ENCODE results near the gene TENM4.
A peak's percentile ranks its signal among the peaks of the same experiment; 100 is the strongest.

TENM4 gene

DNA sequence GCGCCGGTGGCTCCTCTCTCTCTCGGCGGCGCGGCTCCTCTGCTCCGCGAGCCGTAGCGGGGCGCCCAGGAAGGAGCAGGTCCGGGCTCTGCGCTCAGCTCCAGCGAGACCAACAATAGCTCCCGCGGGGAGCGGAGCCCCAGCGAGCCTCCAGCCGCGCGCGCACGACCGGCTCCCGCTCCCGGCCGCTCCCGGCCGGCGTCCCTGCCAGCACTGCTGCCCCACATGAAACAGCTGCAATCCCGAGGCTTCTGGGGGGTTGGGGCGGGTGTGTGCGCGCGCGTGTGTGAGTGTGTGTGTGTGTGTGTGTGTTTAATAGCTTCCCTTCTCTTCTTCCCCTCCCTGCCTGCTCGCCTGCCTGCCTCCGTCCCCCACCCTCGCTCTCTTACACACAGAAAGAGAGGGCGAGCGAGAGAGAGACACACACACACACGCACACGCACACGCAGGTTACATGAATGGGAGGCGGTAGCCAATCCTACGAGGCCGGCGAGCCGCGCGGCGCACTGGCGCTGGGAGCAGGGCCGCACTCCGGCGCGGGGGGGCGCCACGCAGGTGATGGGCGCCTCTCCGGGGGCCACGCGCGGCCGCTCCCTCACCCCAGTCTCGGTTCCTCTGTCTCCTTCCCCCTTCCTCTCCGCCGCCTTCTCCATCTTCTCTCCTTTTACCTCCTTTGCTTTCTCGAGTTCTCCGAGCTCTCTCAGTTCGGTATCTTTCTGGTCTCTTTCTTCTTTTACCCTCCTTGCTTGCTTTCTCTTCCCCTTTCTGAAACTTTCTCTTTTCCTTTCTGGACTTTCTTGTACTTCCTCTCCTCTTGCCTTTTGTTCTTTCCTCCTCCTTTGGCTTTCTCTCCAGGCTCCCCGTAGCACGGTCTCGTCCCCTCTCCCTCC lies at the start of gene TENM4:
Gene TENM4 (minus strand): TSS at position 460 of the 890 bp plus-strand sequence. CDS start 371,086 bp downstream, outside the sequence.
- DNase-seq = peak; percentile 37

GRCh38 chr11:79488286-79488685 lies 47.5 kb upstream of the TENM4 start:
- DNase-seq = no peak

GRCh38 chr11:79487412-79487811 lies 46.6 kb upstream of the TENM4 start:
- DNase-seq = no peak

- DNase-seq = no peak
Observed at GRCh38 chr11:79486242-79486984, 45.6 kb upstream of the TENM4 start.

GRCh38 chr11:79485694-79486093 lies 44.9 kb upstream of the TENM4 start:
- no peak for DNase-seq

DNA sequence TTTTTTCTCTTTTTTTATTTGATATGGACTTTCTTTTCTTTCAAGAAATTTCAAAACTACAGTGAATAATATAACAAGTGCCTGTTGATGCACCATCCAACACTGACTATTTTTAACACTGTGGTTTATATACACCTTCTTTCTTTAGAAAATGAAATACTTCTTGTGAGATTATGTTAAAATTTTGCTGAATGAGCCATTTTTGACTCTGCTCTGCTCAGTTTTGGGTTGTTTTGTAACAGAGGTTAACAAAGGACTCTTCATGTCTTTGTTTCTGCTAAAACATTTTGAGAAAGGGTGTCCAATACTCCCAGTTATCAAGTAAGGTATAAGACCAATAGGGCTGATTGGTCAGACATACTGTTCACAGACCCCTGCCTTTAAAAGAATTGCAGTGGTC lies 44.0 kb upstream of the TENM4 start:
- DNase-seq = no peak

DNA sequence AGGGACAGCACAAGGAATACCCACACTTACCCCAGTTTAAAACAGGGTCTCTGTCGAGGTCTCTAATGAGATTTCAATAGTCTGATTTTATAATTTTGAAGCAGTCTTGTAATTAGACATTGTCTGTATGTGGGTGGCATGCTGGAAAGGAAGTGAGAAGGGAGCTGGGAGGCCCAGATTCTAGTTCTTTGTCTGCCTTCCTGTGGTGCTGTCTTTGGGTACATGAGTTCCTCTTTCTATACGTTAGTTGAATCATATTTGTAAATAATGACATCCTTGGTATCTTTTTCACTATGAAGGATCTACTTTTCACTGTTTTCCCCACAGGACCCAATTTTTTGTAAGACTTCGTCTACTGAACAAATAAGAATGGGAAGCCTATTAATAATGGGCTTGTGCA lies 42.0 kb upstream of the TENM4 start:
- no peak for DNase-seq

GRCh38 chr11:79481795-79482194 lies 41.0 kb upstream of the TENM4 start:
- DNase-seq = no peak

DNA sequence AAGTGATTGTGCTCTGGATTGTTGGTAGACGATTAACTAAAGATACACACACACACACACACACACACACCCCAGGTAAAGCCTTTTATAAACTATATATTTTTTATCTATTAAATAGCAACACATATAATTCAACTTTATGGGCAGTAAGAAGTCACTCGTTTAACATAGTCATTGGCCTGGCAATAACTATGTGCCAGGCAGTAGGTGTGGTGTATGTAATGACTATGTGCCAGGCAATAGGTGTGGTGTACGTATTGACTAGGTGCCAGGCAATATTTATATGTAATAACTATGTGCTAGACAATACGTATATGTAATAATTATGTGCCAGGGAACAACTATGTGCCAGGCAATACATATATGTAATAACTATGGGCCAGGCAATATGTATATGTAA lies 40.0 kb upstream of the TENM4 start:
- DNase-seq = no peak

- no peak for DNase-seq
Observed at GRCh38 chr11:79472819-79473529, 32.1 kb upstream of the TENM4 start.

- DNase-seq = no peak
Observed at GRCh38 chr11:79471071-79471844, 30.4 kb upstream of the TENM4 start.

GRCh38 chr11:79470161-79470560 lies 29.3 kb upstream of the TENM4 start:
- DNase-seq = no peak

GRCh38 chr11:79467761-79468160 lies 26.9 kb upstream of the TENM4 start:
- no peak for DNase-seq

GRCh38 chr11:79466411-79466810 lies 25.6 kb upstream of the TENM4 start:
- DNase-seq = no peak

- no peak for DNase-seq
Observed at GRCh38 chr11:79465160-79465559, 24.3 kb upstream of the TENM4 start.

DNA sequence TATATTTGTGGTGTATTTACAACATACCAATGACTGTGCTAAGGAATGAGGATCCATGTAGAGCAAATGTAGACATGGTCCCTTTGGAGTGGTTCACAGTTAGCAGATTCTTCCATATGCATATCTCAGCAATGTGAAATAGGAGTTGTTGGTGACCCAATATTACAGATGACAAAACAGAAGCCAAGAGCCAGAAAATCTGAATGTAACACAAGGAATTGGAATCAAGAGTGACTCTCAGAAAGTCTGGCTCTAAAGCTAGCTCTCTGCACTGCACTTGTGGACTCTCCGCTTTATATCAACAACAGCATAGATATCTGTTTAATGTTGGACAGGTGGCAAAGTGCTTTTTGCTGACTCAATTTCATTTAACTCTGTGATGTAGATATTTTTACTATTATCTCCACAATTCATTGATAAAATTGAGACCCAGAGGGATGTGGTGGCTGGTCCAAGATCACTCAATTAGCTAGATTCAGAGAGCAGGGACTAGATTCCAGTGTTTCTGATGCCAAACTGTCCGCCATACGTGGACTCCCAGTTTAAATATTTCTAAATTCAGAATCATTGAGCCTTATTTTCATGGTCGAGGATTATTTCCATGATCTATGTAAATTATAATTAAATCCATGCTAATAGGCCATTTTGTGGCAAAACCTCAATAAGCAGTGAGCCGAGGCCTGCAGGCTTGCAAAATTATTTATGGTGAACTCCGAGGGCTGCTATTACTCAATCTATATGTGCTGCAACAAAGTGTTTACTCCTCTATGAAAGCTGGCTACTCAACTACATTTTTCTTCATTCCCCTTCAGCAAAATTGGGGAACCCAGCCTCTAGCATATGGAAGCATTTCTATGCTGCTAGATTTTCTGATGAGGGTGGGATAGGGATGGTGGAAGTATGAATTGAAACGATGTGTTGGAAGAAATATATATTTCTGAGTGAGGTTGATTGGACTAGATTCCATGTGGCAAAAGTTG lies 21.1 kb upstream of the TENM4 start:
- DNase-seq = no peak

- DNase-seq = no peak
Observed at GRCh38 chr11:79461144-79461543, 20.3 kb upstream of the TENM4 start.

- peak; percentile 14 for DNase-seq
Observed at GRCh38 chr11:79458709-79459108, 17.9 kb upstream of the TENM4 start.

- no peak for DNase-seq
Observed at GRCh38 chr11:79456501-79456900, 15.7 kb upstream of the TENM4 start.

- no peak for DNase-seq
Observed at GRCh38 chr11:79453617-79454016, 12.8 kb upstream of the TENM4 start.

DNA sequence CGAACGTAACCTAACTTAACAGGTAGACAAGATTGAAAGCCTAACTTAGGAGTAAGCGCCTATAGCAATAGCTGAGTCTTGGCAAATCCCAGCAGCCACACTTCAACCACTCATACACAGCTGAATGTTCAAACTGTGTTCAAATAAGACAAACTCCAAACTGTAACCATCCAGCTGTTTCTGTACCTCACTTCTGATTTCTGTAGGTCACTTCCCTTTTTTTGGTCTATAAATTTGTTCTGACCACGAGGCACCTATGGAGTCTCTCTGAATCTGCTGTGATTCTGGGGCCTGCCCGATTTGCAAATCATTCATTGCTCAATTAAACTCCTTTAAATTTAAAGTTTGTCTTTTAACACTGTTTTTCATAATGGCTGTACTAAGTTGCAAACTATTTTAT lies 8.2 kb upstream of the TENM4 start:
- DNase-seq = no peak

Measured in DMS153 (cell line).